ENCODE measurements around the gene BMP6.

The BMP6 gene

DNA sequence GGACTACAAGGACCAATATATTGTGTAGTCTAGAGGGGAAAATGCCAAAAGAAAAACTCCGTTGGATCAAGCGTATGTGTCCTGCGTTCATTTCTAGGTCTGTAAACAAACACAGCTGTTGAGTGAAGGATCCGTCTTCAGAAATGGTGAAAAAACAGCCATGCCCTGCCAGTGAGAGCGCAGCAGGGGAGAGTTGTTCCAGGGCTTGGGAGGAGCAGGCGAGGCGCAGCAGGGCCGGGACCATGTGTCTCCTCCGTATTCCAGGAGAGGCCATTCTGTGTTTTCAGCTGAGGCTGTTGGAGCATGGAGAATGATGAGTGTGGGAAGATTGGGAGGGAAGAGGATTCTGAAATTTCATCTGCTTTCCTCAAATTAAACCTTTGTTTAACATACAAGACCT is 38.0 kb downstream of the BMP6 start:
- H3K4me3 ChIP-seq (ENCODE audit: low read length) = no peak overlapping the region
- H3K9ac ChIP-seq (ENCODE audit: low read length) = no peak overlapping the region
- no peaks in the 10 kb centered on the region for H3K4me1 ChIP-seq (ENCODE audit: control insufficient read depth, insufficient read depth, low read length)
- H3K36me3 ChIP-seq (ENCODE audit: control insufficient read depth, insufficient read depth, low read length) = no peaks in the 10 kb centered on the region
- no peak overlapping the region for H3K27ac ChIP-seq (ENCODE audit: low read depth, low read length)
- H3K27me3 ChIP-seq (ENCODE audit: control insufficient read depth, insufficient read depth, low read length) = no peaks in the 10 kb centered on the region

DNA sequence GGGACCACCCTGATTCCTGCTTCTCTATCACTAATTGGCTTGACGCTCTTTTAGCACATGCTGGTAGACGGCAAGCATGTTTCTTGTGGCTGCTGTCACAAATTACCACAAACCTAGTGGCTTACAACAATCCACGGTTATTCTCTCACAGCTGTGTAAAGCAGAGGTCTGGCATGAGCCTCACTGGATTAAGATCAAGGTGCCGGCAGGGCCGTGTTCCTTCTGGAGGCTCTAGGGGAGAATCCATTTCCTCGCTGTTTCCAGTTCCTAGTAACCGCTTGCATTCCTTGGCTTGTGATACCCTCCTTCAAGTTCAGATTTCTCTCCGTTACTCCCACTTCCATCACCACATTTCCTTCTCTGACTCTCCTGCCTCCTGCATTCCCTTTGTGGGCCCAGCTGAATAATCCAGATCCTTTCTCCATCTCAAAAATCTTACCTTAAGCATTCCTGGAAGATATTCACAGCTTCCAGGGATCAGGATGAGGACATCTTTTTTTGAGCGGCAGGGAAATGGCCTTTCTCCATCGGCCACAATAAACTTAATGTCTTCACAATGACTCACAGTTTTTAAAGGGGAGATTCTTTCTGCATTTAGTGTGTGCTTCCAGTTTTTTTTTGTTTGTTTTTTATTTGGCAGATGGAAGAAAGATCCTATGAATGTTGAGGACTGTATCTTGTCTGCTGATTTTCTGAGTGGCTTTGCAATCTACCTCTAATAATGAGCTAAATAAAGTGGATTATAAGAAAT is 39.9 kb downstream of the BMP6 start:
- Histone ChIP-seq H3K4me3 (ENCODE audit: low read length) (no peak overlapping the region), H3K27ac (ENCODE audit: low read depth, low read length) (no peak overlapping the region), H3K4me1 (ENCODE audit: control insufficient read depth, insufficient read depth, low read length) (no peaks in the 10 kb centered on the region), H3K9ac (ENCODE audit: low read length) (no peak overlapping the region), H3K27me3 (ENCODE audit: control insufficient read depth, insufficient read depth, low read length) (no peaks in the 10 kb centered on the region), H3K36me3 (ENCODE audit: control insufficient read depth, insufficient read depth, low read length) (no peaks in the 10 kb centered on the region)

DNA sequence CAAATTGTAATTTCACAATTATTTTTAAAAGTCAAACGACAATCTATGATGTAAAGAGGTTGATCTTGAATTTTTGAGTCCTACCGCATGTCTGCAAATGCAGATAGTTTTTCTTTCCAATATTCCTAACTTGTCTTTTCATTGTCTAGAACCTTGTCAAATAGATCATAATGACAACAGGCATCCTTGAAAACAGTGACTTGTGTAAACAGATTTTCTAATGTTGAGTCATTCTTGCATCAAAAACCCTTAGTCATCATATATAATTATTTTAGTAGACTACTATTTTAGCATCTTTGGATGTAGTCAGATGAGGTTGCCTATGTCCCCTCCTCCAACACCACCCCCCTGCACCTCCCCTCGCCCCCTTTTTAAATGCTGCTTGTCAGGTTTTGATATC is 43.8 kb downstream of the BMP6 start:
- Histone ChIP-seq H3K9ac (ENCODE audit: low read length) (no peak overlapping the region), H3K27ac (ENCODE audit: low read depth, low read length) (no peak overlapping the region), H3K36me3 (ENCODE audit: control insufficient read depth, insufficient read depth, low read length) (no peaks in the 10 kb centered on the region), H3K4me3 (ENCODE audit: low read length) (no peak overlapping the region), H3K27me3 (ENCODE audit: control insufficient read depth, insufficient read depth, low read length) (no peaks in the 10 kb centered on the region), H3K4me1 (ENCODE audit: control insufficient read depth, insufficient read depth, low read length) (no peaks in the 10 kb centered on the region)

DNA sequence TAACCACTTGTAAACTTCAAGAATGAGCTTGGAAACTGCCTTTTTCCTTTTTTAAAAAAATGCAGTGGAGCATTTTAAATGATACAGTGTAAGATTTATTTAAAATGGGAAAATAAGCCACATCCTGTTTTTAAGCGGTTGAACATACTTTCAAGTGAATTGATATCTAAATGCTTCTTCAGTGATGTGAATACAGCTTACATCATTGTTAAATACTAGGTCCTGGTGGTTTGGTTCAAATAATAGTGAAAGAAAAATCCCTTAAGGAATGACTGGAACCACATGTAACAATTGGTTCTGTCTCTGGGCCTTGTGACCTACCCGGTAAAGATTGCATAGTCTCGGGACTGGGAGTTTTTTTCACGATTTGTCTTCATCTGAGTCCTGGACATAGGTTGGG is 44.2 kb downstream of the BMP6 start:
- Histone ChIP-seq H3K4me3 (ENCODE audit: low read length) (no peak overlapping the region), H3K9ac (ENCODE audit: low read length) (no peak overlapping the region), H3K4me1 (ENCODE audit: control insufficient read depth, insufficient read depth, low read length) (no peaks in the 10 kb centered on the region), H3K27me3 (ENCODE audit: control insufficient read depth, insufficient read depth, low read length) (no peaks in the 10 kb centered on the region), H3K36me3 (ENCODE audit: control insufficient read depth, insufficient read depth, low read length) (no peaks in the 10 kb centered on the region), H3K27ac (ENCODE audit: low read depth, low read length) (no peak overlapping the region)

DNA sequence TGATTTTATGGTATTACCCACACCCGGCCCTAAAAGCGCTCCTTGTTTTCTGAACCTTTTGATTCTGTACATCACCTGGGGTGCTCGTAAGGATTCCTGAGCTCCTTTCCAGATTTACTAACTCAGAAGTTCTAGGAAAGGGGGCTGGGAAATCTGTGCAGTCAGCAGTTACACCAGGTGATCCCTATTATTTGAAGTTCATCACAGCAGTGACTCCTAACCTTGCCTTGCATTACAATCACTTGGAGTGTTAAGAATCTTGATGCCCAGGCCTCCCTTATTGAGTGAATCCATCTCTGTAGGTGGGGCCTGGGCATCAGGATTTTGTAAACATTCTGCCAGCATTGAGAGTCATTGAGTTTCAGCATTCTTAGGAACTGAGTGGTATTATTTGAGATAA is 44.7 kb downstream of the BMP6 start:
- Histone ChIP-seq H3K4me3 (ENCODE audit: low read length) (no peak overlapping the region), H3K27me3 (ENCODE audit: control insufficient read depth, insufficient read depth, low read length) (no peaks in the 10 kb centered on the region), H3K27ac (ENCODE audit: low read depth, low read length) (no peak overlapping the region), H3K4me1 (ENCODE audit: control insufficient read depth, insufficient read depth, low read length) (no peaks in the 10 kb centered on the region), H3K9ac (ENCODE audit: low read length) (no peak overlapping the region), H3K36me3 (ENCODE audit: control insufficient read depth, insufficient read depth, low read length) (no peaks in the 10 kb centered on the region)

DNA sequence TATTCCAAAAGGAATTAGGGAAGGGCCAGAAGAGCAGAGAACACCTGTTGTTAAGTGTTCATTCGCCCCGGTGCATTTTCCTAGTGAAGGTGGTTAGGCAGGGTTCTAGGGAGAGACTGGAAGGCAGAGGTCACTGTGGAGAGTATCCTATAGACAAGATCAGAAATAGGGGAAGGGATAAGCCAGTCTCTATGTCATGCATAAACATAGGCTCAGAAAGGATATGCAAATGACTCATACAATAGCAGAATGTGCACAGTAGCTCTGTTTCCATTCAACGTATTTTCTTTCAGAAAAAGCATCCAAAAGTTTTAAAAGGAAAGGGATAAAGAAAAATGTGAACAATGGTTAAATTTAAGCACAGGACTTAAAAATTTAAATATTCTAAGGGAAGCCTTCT is 47.4 kb downstream of the BMP6 start:
- Histone ChIP-seq H3K4me3 (ENCODE audit: low read length) (no peak overlapping the region), H3K27ac (ENCODE audit: low read depth, low read length) (no peak overlapping the region), H3K27me3 (ENCODE audit: control insufficient read depth, insufficient read depth, low read length) (no peaks in the 10 kb centered on the region), H3K4me1 (ENCODE audit: control insufficient read depth, insufficient read depth, low read length) (no peaks in the 10 kb centered on the region), H3K36me3 (ENCODE audit: control insufficient read depth, insufficient read depth, low read length) (no peaks in the 10 kb centered on the region), H3K9ac (ENCODE audit: low read length) (no peak overlapping the region)

DNA sequence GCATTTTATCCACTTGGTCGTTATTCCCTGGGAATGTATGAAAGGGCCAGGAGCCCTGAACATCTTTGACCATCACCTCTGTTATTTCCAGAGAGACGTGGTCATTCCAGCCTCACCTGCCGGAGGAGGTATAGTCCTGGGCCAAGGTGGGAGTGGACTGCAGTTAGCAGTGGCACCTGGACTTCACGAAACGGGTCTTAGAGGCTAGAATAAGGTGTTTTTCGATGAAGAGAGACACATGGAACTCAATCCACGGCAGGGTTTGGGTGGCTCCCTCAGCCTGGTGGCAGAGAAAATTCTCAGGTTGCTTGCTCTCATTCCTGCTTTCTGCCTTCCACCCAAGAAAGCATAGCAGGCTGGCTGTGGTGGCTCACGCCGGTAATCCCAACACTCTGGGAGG is 48.0 kb downstream of the BMP6 start:
- no peaks in the 10 kb centered on the region for H3K36me3 ChIP-seq (ENCODE audit: control insufficient read depth, insufficient read depth, low read length)
- H3K4me3 ChIP-seq (ENCODE audit: low read length) = no peak overlapping the region
- no peaks in the 10 kb centered on the region for H3K27me3 ChIP-seq (ENCODE audit: control insufficient read depth, insufficient read depth, low read length)
- H3K27ac ChIP-seq (ENCODE audit: low read depth, low read length) = no peak overlapping the region
- no peaks in the 10 kb centered on the region for H3K4me1 ChIP-seq (ENCODE audit: control insufficient read depth, insufficient read depth, low read length)
- no peak overlapping the region for H3K9ac ChIP-seq (ENCODE audit: low read length)

DNA sequence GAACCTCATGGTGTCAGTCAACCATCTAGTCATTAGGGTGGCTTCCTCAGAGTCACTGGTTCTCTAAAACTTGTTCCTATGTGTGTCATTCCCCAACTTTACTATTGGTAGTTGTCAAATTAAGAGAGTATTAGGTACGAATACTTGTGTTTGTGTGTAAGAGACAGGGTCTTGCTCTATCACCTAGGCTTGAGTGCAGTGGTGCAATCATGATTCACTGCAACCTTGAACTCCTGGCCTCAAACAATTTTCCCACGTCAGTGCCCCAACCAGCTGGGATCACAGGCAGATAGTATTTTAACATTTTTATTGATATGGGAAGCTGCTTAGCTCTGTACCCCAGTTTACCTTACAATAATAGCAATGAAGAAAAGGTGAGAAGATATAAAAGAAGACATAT is 50.6 kb downstream of the BMP6 start:
- Histone ChIP-seq H3K27ac (ENCODE audit: low read depth, low read length) (no peak overlapping the region), H3K4me1 (ENCODE audit: control insufficient read depth, insufficient read depth, low read length) (no peaks in the 10 kb centered on the region), H3K4me3 (ENCODE audit: low read length) (no peak overlapping the region), H3K36me3 (ENCODE audit: control insufficient read depth, insufficient read depth, low read length) (no peaks in the 10 kb centered on the region), H3K27me3 (ENCODE audit: control insufficient read depth, insufficient read depth, low read length) (no peaks in the 10 kb centered on the region), H3K9ac (ENCODE audit: low read length) (no peak overlapping the region)

DNA sequence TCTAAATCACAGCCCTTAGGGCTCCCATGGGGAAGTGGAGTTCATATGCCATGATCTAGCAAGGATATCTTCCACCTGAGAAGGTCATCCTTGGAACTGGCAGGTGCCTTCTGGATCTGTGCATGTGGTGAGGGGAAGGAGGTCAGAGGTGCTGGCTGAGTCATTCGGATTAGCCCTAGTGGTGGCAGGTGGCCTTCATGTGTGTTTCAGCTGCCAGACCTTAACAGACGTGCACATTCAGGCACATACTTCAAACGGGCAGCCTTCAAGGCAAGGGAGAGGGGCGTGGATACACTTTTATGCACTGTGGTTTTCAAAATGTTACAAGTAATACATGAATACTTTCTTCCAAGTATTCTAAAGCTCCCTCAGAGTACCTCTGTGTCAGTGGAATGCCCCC is 51.2 kb downstream of the BMP6 start:
- Histone ChIP-seq H3K9ac (ENCODE audit: low read length) (no peak overlapping the region), H3K27ac (ENCODE audit: low read depth, low read length) (no peak overlapping the region), H3K4me3 (ENCODE audit: low read length) (no peak overlapping the region), H3K36me3 (ENCODE audit: control insufficient read depth, insufficient read depth, low read length) (no peaks in the 10 kb centered on the region), H3K27me3 (ENCODE audit: control insufficient read depth, insufficient read depth, low read length) (no peaks in the 10 kb centered on the region), H3K4me1 (ENCODE audit: control insufficient read depth, insufficient read depth, low read length) (no peaks in the 10 kb centered on the region)

DNA sequence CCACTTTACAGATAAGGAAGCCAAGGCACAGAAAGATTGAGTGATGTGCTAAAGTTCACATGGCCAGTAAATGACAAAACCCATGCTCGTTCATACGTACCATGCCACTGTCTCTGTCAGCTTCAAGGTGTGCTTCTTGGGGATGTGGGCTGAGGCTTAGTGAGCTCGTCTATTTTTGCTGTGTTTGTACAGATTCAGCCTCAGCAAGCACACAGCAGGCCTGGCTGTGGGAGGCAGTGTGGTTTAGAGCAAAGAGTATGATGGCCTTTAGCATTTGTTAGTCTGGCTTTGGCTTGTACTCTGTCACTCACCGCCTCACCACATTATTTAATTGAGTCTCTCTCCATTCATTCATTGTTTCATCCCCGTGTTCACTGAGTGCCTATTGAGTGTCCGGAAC is 55.3 kb downstream of the BMP6 start:
- H3K27me3 ChIP-seq (ENCODE audit: control insufficient read depth, insufficient read depth, low read length) = no peaks in the 10 kb centered on the region
- H3K4me1 ChIP-seq (ENCODE audit: control insufficient read depth, insufficient read depth, low read length) = peaks cover 2% of the 10 kb centered on the region
- H3K9ac ChIP-seq (ENCODE audit: low read length) = no peak overlapping the region
- H3K4me3 ChIP-seq (ENCODE audit: low read length) = no peak overlapping the region
- no peaks in the 10 kb centered on the region for H3K36me3 ChIP-seq (ENCODE audit: control insufficient read depth, insufficient read depth, low read length)
- no peak overlapping the region for H3K27ac ChIP-seq (ENCODE audit: low read depth, low read length)

DNA sequence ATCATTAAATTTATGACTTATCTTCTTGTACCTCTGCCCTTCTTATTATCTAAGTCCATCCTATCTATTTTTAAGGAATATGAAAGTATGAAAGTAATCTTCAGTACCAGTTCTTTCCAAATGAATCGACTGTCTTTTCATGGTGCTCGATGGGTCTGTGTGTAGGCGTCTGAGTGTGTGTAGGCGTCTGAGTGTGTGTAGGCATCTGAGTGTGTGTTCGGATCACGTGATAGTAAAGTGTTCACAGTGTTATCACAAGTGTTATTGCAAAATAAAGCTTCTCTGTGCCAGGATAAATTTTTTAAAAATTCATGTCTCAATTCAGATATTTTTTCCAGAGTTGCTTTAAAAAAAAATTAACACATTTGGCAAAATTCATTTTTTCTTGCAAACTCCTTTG is 58.3 kb downstream of the BMP6 start:
- Histone ChIP-seq H3K4me3 (ENCODE audit: low read length) (no peak overlapping the region), H3K27ac (ENCODE audit: low read depth, low read length) (no peak overlapping the region), H3K36me3 (ENCODE audit: control insufficient read depth, insufficient read depth, low read length) (no peaks in the 10 kb centered on the region), H3K4me1 (ENCODE audit: control insufficient read depth, insufficient read depth, low read length) (peaks cover 15% of the 10 kb centered on the region), H3K27me3 (ENCODE audit: control insufficient read depth, insufficient read depth, low read length) (no peaks in the 10 kb centered on the region), H3K9ac (ENCODE audit: low read length) (no peak overlapping the region)

DNA sequence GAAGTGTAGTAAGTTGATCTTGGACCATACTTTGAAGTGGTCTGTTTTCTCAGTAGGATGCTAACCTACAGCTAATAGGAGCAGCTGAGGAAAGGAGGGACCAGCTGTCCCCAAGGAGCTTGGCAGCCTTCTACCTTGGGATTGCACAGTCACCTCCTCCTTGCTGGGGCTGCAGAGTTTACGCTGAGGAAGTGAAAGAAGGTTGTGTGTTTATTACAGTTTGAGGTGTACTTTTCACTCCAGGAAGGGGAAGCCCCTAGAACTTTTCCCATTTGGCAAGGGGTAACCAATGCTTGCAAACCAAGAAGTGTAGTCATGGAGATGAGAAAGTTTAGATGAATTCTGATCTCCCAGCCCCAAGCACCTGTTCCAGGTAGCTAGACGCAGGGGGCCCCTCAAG is 58.8 kb downstream of the BMP6 start:
- Histone ChIP-seq H3K4me1 (ENCODE audit: control insufficient read depth, insufficient read depth, low read length) (peaks cover 15% of the 10 kb centered on the region), H3K27me3 (ENCODE audit: control insufficient read depth, insufficient read depth, low read length) (no peaks in the 10 kb centered on the region), H3K36me3 (ENCODE audit: control insufficient read depth, insufficient read depth, low read length) (no peaks in the 10 kb centered on the region), H3K4me3 (ENCODE audit: low read length) (no peak overlapping the region), H3K27ac (ENCODE audit: low read depth, low read length) (no peak overlapping the region), H3K9ac (ENCODE audit: low read length) (no peak overlapping the region)

DNA sequence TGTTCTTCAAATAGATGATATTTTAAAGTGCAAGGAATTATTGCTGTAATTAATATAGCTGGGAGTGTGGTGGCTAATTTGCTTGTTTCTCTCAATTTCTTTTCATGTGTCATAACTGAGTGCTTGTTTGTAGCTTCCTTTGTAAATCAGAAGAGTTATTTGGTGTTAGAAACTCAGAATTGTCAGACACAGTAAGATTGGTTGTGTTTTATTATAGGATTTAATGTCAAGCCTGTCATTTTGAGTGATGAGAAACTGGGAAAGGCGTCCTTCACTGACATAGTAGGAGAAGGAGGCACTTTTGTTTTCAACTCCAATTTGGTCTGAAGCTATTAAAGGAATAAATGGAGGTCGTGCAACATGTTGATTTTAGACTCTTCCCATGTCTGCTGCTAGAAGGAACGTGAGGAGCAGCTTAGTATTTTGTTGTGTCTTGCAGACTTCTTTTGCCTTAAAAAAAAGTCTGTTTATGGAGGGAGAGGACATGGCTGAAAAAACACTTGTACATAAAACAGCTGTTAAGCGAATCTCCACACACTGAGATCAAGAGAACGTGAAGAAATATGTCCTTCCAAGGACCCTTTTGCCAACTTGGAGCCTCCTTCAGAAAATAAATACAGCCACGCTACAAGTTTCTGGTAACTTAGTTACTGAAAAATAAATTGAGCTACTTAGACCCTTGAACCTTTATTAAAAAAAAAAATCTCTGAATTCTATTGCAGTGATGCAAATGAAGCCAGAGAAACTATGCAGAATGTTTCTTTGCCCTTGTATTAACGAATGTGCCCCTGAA is 59.5 kb downstream of the BMP6 start:
- no peaks in the 10 kb centered on the region for H3K36me3 ChIP-seq (ENCODE audit: control insufficient read depth, insufficient read depth, low read length)
- H3K4me3 ChIP-seq (ENCODE audit: low read length) = no peak overlapping the region
- no peaks in the 10 kb centered on the region for H3K27me3 ChIP-seq (ENCODE audit: control insufficient read depth, insufficient read depth, low read length)
- H3K4me1 ChIP-seq (ENCODE audit: control insufficient read depth, insufficient read depth, low read length) = peaks cover 15% of the 10 kb centered on the region
- H3K27ac ChIP-seq (ENCODE audit: low read depth, low read length) = no peak overlapping the region
- H3K9ac ChIP-seq (ENCODE audit: low read length) = no peak overlapping the region

Measured in rectal smooth muscle tissue (tissue), 1 donor.